Effector CD4-positive, alpha-beta T cell (primary cell): ENCODE measurements around the gene MAST1.
A peak's percentile ranks its signal among the peaks of the same experiment; 100 is the strongest.
"Not testable (repeated sequence)": the region's sequence is repeated elsewhere in the genome, so short reads cannot be mapped to it uniquely, and the experiment has no call there.

ENCODE experiments used
- DNase-seq: peaks from one replicate; pipeline ENCODE4 v3.0.0-alpha.2; 2020

The MAST1 gene

DNA sequence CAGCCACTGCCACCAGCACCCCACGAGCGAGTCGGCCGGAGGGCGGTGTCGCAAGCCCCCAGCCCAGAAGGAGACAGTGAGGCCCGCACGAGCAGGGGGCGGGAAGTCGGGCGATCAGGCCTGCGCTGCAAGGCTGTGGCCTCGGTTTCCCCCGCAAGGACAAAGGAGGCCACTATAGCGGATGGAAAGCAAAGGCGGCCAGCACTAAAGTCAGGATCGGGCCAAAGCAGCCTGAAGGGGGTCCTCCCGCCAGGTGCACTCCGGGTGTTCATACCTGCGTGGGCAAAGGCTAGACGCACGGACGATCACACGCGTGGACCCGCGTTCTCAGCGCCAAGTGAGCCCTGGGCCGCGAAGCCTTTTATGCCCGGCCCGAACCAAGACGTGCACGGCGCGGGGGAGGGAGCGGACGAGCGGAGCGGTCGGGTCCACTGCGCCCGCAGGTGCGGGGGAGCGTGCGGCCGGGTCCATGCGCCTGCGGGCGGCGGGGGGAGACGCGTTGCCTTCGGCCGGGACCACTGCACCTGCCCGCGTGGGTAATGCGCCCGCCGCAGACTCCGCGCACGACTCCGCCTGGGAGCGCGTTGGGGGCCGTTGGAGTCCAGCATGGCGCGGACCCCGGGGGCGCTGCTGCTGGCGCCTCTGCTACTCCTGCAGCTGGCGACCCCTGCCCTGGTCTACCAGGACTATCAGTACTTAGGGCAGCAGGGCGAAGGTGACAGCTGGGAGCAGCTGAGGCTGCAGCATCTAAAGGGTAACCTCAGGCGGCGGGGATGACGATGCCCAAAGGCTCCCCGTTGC, 36.6 kb upstream of the MAST1 start, which contains the start of the genes PRDX2 and THSD8:
PRDX2 (minus strand) TSS at position 335 of the 801 bp plus-strand sequence. CDS start 539 bp downstream, outside the sequence.
THSD8 (plus strand) TSS at position 604 of the 801 bp plus-strand sequence; CDS start at position 607, 3 bp downstream.
- DNase-seq = peak; percentile 57

DNA sequence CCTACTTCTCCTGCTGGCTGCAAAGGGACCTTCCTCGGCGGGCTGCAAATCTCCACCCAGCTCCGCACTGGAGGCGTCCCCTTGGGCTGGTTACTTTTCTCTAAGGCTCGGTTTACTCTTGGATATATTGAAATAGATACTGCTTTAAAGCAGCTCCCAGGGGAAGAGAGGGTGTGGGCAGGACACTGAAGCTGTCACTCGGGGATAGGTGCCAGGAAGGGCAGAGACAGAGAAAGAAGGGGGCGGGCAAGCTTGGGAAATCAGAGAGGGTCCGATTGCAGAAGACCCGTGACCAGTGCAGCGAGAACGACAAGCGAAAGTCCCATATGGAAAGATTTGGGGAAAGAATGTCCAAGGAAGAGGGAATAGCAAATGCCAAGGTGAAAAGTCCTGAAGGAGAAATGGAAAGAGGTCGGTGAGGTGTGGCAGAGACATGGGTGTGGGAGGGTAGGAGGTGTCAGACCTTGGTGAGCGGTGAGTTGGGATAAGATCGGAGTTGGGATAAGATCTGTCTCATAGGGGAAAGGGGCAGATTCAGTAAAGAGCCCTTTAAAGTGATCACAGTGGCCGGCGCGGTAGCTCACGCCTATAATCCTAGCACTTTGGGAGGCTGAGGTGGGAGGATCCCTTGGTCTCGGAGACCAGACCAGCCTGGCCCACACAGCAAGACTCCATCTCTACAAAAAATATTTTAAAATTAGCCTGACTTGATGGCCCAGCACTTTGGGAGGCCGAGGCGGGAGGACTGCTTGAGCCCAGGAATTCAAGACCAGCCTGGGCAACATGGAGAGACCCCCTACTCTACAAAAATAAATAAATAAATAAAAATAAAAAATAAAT, 35.8 kb upstream of the MAST1 start:
- no peak for DNase-seq

DNA sequence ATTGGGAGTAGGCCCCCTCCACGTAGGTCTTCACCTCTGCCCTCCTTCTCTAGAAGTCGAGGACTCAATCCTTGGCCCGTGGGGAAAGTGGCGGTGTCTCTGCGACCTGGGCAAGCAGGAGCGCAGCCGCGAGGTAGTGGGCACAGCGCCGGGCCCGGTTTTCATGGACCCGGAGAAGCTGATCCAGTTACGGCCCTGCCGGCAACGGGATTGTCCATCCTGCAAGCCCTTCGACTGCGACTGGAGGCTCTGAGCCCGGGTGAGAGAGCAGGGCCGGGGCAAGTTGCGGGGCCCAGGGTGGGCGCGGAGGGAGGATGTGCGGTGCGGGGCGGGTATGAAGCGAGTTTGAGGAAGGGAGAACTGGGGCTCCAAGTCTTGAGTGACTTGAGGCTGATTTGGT, 34.3 kb upstream of the MAST1 start:
- DNase-seq = no peak

DNA sequence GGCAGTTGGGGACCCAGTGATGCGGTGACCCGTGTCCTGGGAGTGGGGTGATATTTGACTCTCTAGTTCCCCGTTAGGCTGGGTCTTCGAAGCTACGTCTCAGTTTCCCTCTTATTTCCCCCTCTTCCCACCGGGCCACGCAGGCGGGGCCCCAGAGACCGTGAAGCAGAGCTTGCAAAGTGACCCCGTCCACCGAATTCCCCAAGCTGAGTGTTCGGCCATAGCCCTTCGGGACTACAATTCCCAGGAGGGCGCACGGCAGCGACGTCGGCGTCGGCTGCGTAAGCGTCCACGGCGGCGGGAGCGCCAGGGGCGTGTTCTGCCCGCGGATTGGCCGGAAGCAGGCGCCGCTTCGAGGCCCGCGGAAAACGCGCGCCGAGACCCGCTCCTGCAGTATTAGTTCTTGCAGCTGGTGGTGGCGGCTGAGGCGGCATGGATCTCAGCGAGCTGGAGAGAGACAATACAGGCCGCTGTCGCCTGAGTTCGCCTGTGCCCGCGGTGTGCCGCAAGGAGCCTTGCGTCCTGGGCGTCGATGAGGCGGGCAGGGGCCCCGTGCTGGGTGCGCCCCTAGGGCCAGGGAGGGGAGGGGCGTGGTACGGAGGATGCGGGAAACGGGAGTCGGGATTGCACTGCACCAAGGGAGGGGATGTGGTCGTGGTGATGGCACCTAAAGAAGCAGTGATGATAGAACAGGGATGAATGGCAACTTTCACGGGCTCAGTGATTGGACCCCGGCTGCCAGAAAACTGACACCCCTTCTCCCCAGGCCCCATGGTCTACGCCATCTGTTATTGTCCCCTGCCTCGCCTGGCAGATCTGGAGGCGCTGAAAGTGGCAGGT, 31.9 kb upstream of the MAST1 start, which contains the start of gene RNASEH2A:
RNASEH2A (plus strand) TSS at position 343 of the 840 bp plus-strand sequence; CDS start at position 433, 90 bp downstream.
- DNase-seq = peak; percentile 83

DNA sequence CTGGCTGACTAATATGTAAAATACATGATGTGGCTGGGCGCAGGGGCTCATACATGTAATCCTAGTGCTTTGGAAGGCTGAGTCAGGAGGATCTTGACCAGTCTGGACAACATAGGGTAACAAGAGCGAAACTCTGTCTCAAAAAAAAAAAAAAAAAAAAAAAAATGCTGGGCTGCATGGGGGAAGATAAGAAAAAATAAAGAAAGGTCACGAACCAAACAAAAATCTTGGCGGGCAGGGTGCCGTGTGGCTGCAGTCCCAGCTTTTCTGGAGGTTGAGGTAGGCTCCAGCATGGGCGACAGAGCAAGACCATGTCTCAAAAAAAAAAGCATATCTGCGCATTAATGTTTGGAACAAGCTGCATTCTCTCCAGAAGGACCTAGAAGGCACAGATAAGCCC, 23.2 kb upstream of the MAST1 start:
- no peak for DNase-seq

DNA sequence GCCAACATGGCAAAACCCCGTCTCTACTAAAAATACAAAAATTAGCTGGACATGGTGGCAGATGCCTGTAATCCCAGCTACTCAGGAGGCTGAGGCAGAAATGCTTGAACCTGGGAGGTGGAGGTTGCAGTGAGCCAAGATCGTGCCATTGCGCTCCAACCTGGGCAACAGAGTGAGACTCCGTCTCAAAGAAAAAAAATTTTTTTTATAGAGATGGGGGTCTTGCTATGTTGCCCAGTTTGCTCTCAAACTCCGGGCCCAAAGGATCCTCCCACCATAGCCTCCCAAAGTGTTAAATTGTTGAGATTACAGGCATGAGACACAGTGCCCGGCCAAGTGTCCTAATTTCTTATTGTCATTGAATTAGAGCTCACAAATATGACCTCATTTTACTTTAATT, 21.1 kb upstream of the MAST1 start:
- DNase-seq = not testable (repeated sequence)

DNA sequence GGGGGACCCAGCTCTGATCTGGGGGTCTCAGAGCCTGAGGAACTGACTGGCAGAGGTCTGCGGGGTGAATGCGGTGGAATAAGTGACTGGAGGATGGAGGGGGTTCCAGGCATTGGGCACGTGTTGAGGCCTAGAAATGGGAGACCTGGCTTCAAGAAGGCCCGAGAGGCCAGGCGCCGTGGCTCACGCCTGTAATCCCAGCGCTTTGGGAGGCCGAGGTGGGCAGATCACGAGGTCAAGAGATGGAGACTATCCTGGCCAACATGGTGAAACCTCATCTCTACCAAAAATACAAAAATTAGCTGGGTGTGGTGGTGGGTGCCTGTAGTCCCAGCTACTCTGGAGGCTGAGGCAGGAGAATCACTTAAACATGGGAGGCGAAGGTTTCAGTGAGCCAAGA, 20.5 kb upstream of the MAST1 start:
- DNase-seq = not testable (repeated sequence)

DNA sequence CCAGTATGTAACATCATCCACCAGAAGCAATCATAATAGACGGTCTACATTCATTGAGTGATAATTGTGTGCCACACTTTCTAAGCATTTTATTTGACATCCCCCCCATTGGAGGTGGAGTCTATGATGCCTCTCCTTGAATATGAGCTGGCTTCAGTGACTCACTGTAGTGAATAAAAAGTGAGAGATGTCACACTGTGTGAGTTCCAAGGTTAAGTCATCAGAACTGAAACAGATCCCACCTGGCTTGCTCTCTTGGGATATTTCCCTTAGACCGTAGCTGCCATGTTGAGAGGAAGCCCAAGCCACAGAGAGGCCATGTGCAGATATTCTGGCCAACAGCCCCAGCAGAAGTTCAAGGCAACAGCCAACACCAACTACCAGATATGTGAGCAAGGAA, 16.6 kb upstream of the MAST1 start:
- DNase-seq = no peak

DNA sequence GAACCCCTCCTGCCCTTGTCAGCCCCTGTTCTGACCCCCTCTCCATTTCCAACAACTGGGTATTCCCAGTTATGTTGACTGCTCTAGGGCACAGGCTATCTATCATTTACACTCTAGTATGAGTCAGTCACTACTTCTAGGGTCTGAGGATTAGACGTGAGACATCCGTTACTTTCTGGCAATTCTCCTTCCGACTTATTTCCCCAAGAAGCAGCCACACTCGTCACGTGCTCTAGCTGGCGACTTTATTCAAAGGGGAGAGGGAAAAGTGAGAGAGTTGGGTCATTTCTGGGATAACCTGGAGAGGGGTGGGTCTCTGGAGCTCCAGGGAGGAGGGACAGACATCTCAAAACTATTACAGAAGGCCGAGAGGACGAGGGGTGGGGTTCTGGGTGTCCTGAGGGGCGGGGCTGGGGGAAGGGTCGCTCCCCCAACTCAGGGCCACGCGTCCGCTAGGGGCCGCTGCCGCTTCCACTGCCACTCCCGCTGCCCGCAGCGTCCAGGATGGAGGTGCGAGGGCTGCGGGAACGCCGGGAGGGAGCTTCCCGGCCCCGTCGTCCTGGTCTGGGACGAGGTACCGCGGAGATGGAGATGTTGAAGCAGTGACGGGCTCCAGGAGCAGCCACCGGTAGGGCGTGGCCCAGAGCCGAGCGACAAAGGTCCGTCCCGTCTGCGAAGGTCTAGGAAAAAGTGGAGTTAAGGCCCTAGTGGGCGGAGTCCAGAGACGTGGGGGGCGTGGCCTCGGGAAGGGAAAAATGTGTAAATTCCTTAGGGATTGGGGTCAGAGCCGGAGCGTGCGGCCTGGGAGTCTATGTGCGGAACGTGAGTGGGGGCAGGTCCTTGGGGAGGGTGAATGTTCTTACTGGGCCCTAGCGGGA, 12.8 kb upstream of the MAST1 start:
- no peak for DNase-seq

DNA sequence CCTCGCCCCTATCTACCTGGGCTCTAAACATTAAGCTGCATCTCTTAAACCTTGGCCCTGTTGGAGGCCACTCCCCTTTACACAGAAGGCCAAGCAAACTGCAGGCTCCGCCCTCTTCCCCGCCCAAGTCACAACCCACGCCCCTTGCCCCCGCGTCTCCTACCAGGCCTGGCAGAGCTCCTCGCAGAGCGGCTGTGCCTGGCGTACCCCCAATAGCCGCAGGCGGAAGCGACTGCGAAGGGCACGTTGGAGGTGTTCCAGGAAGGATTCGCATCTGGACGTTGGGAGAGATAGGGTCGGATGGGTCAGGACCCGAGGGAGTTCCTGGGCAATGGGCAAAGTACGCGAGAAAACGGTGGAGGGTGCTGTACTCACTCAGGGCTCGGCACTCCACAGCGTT, 9.8 kb upstream of the MAST1 start:
- DNase-seq = no peak

DNA sequence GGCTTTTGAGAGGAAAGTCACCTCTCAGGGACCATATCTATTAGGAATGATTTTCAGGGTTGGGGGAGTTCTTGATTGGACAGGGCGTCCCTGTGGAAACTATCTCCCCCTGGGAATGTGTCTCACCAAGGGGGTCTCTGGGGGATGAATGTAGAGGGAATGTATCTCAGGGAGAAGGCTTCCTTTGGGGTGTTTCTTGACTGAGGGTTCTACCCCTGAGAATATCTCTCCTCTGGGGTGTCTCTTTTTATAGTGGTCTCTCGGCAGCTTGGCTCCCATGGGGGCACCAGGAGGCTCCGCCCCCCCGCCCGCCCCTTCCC, 4.9 kb upstream of the MAST1 start:
- DNase-seq = no peak

DNA sequence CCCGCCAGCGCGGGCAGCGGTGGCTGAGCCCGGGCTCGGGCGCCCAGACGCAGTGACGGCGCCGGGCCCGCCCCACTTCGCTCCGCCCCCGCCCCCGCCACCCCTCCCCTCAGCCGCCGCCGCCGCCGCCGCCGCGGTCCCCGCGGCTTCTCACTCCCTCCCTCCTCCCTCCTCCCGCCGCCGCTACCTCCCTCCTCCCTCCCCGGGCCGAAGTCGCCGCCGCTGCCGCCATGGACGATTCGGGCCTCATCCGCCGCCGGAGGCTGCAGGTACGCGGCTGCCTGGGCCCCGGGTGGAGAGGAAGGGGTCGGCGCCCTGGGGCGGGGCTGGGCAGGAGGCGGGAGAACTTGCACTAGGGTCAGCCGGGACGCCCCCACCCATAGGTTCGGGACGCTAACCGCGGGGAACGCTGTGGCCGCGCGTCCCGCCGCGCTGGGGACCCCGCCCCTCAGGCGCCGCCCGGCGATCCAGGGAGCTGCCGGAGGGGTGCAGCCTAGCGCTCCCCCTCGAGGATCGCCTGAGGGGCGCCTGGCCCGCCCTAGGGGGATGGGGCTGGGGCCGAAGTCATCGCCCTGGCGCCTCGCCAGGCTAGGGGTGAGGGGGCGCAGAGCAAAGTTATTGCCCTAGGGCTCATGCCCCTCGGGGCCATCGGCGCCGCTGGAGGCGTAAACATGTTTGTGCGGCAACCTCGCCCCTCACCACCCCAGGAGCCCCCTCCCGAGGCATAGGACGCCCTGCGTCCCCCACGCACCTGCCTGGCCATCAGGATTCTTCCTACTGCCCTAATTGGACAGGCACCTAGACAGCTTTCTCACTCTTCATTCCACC, 4.4 kb upstream of the MAST1 start:
- DNase-seq = no peak

DNA sequence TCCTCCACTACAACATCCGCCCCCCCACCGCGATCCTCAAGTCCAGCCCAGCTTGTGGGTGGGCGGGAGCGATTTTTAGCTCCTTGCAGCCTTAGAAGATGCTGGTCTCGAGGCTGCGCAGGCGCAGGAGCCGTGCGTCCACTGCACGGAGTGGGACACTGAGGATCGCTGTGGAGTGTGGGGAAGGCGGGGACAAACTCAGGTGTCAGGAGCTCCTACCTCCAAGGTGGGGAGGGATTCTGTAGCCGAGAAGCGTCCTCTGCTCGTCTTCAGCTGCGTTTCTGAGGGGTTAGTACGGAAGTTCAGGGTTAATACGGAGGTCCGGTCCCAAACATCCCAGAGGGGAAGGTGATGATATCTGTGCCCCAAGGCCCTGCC, 3.8 kb upstream of the MAST1 start, which contains the start of gene RTBDN:
RTBDN (minus strand) TSS at position 14 of the 378 bp plus-strand sequence. CDS start 4,600 bp downstream, outside the sequence.
- no peak for DNase-seq

DNA sequence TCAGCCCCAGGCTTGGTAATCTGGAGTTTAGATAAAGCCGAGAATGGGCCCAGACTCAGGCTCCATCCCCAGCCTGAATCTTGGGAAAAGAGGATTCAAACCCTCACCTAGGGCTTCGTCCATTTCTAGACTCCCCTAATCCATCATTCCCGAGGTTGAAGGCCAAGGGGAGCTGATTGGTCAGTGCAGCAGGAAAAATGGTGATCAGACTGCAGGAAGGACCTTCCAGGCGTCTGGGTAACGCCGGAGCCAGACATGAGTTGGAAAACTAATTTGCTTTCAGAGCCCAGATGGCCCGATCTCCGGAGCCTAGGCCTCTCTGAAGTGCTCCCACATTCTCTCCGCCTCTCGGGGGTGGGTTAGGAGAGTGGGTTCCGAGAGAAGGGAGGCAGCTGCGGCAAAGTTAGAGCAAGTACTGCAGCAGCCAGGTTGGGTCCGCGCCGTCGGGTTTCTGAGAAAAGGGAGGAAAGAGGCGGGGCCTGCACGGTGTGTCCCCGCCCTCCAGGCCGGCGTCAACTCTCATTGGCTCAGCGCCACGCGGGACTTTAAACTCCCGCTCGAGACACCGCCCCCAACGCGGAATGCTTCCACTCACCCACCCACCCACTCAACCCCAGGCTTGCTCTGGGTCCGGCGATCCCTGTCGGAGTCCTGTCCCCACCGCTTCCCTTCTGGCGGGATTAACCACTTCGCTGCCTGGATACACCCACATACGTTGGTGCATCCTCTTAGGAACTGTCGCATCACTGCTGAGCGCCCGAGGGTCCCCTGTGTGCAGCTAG, 3.1 kb upstream of the MAST1 start:
- DNase-seq = no peak

DNA sequence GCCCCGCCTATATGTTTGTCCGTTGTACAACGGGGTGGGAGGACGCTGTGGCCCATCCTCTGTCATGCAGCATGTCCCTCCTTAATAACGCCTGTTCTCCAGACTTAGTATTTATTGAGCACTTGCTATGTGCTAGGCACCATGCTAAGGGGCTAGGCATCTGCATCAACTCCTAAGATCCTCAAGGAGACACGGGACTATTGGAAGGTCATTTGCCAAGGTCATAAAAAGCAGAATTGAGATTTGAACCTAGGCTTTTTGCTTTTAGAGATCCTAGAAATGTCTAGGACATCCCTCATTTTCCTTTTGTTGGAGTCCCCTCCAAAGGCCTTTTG, 1.8 kb upstream of the MAST1 start:
- no peak for DNase-seq

DNA sequence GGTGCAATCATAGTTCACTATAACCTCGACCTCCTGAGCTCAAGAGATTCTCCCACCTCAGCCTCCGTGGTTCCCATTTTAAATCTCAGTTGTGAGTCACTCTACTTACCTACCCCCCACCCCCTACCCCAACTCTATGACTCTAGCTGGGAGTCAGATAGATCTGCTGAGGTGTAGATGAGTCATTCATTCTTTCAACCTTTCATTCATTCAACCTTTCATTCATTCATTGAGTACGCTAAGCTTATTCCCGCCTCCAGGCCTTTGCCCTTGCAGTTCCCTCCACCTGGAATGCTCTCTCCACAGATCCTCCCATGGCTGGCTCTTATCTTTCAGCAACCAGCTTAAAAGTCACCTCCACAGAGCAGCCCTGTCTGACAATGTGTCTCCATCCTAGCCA, 1.1 kb upstream of the MAST1 start:
- DNase-seq = no peak

DNA sequence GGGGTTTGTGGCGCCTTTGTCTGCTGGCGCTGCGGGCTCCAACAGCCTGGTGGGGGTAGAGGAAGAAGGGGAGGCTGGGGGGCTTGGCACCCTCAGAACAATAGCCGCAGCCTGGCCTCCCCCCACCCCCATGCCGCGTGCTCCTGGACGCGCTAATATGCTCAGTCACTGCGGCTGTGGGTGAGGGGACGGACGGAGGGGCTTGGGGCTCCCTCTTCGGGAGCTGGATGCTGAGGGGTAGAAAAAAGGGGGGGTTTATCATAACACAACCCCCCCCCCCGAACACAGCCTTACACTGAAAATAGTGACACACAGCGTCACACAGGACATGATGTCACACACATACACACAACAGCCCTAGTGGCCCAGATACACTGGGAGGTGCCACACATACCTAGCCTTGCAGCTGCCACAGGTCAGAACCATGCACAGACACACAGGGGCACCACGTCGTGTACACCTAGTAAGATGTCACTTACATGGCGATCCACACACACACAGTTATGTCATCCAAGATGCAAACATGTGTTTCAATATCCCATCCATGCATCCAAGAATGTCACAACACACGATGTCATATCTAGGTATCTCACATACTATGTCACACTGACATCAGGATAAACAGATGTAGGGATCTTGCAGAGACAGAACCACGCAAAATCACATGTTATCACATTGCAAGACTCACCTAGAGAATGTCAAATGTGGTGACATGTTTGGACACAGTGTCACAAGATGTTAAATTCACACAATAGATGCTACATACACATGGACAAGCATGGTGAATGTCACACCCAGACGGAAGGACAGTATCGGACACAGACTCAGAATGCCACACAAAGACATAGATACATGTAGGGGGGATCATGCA, 806 bp downstream of the MAST1 start:
- no peak for DNase-seq

DNA sequence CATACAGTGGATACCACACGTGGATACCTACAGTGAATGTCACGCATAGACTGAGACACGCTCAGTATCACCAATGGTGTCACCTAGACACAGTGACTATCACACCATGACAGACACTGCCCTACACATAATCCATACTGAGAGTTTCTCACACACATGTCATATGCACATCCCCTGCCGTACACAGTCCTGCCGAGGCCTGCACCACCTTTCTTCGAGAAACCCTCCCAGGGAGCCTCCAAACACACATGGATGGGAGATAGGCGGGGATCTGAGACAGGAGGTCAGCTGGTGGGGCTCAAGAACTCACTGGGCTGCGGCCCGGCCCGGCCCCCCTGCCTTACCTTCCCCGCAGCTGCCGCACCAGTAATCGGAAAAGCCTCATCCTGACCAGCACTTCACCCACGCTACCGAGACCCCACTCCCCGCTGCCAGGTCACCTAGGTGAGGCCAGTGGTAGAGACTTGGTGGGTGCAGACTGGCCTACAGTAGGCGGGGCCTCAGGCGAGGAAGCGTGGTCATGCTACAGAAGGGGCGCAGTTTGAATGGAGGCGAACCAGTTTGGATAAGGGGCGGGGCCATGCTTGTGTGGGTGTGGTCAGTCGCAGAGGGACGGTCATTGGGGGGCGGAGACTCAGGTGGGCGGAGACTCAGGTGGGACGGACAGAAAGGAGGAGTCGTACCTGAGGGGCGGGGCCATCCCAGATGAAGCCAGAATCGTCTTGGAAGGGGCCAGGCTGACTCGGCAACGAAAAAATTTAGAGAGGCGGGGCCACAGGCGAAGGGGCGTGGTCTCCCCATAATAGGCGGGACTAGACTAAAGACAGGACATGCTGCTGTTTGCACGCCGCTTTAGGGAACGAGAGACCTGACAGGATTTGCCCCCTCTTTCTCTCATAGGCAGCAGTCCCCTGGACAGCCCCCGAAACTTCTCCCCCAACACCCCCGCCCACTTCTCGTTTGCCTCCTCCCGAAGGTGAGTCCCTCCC, 2.1 kb downstream of the MAST1 start:
- no peak for DNase-seq
